Breast epithelium (tissue), 3 donors: ENCODE results near the gene UTP18.

ENCODE experiments used
- POLR2A ChIP-seq: fragments of 450-650 bp; IDR thresholded peaks from one replicate; pipeline ENCODE4 v1.6.1; 2016; ENCODE audit warnings: antibody characterized with exemption, mild to moderate bottlenecking, moderate library complexity
- POLR2AphosphoS5 ChIP-seq, 3 donors: sonication (generic); formaldehyde crosslinking; IDR thresholded peaks; one replicate each; pipeline ENCODE4 v1.6.1; 2017; ENCODE audit warnings: antibody characterized with exemption in 3 of 3
- TF ChIP-seq, protein P1 (sequence below), 3 donors: fragments of 450-650 bp; IDR thresholded peaks; one replicate each; pipeline ENCODE4 v1.5.1; 2016 to 2017; ENCODE audit warnings: antibody characterized with exemption in 3 of 3, mild to moderate bottlenecking in 3 of 3, moderate library complexity in 3 of 3

DNA sequence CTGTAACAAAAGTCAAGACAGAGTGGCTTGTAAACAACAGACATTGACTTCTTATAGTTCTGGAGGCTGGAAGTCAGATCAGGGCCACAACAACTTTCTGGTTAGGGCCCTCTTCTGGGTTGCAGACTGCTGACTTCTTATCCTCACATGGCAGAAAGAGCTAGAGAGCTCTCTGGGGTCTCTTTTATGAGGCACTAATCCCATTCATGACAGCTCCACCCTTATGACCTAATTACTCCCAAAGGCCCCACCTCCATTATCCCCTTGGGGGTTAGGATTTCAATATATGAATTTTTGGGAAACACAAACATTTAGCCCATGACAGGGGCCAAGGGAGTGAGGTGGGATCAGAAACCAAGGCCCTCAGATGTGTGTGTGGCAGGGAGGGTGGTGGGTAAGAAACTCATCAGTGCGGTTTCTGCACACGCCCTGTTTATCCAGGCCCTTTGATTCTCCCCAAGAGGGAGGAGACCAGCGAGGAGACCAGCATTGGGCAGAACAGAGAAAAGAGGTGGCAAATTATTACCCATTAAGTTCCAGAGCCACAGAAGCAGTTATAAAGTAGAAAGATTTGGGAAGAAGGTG, 74.8 kb downstream of the UTP18 start:
- TF ChIP-seq, protein P1, sequence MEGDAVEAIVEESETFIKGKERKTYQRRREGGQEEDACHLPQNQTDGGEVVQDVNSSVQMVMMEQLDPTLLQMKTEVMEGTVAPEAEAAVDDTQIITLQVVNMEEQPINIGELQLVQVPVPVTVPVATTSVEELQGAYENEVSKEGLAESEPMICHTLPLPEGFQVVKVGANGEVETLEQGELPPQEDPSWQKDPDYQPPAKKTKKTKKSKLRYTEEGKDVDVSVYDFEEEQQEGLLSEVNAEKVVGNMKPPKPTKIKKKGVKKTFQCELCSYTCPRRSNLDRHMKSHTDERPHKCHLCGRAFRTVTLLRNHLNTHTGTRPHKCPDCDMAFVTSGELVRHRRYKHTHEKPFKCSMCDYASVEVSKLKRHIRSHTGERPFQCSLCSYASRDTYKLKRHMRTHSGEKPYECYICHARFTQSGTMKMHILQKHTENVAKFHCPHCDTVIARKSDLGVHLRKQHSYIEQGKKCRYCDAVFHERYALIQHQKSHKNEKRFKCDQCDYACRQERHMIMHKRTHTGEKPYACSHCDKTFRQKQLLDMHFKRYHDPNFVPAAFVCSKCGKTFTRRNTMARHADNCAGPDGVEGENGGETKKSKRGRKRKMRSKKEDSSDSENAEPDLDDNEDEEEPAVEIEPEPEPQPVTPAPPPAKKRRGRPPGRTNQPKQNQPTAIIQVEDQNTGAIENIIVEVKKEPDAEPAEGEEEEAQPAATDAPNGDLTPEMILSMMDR (IDR thresholded peaks at IDR 0.05) = no peak
- TF ChIP-seq POLR2A (no peak), POLR2AphosphoS5 (IDR thresholded peaks at IDR 0.05) (no peak)
